AG09319 (cell line): ENCODE measurements around the gene TIGIT.

Source experiments
- DNase-seq: peaks from one replicate; pipeline ENCODE4 v3.0.0-alpha.2; 2010; ENCODE audit warnings: low read depth; ENCODE audit errors: extremely low read depth
- CTCF ChIP-seq: IDR thresholded peaks from 2 replicates; pipeline ENCODE4 v1.5.1; 2011; ENCODE audit warnings: low read depth, mild to moderate bottlenecking, inconsistent platforms, low read length, moderate library complexity

TIGIT gene

GRCh38 chr3:114295946-114296345 lies 2.1 kb downstream of the TIGIT start:
- TF ChIP-seq CTCF = no peak
- no peak for DNase-seq

- DNase-seq = no peak
These were observed 5.6 kb downstream of the TIGIT start for GRCh38 chr3:114299421-114299820.

GRCh38 chr3:114299941-114300624 lies 6.3 kb downstream of the TIGIT start:
- DNase-seq = no peak
- TF ChIP-seq CTCF = no peak

More at GRCh38 chr3:114299421-114299820, 5.6 kb downstream of the TIGIT start:
- peak; percentile 25 for TF ChIP-seq CTCF

- no peak for TF ChIP-seq CTCF
- no peak for DNase-seq
These were observed 13.5 kb downstream of the TIGIT start for GRCh38 chr3:114307222-114307830.

- DNase-seq = no peak
- no peak for TF ChIP-seq CTCF
These were observed 14.0 kb downstream of the TIGIT start for GRCh38 chr3:114307832-114308231.

GRCh38 chr3:114308377-114308776 lies 14.5 kb downstream of the TIGIT start:
- no peak for TF ChIP-seq CTCF
- no peak for DNase-seq

GRCh38 chr3:114308830-114309229 lies 15.0 kb downstream of the TIGIT start:
- DNase-seq = no peak
- TF ChIP-seq CTCF = no peak
